Measurements from ENCODE around the gene C19orf25.

GRCh38 chr19:1450735-1451731 is 28.0 kb downstream of the C19orf25 start:
- TF ChIP-seq POLR2AphosphoS5 (IDR thresholded peaks at IDR 0.05) (no peak), CTCF (IDR thresholded peaks at IDR 0.05; ENCODE audit: poor library complexity, severe bottlenecking) (no peak), REST (IDR thresholded peaks at IDR 0.05; ENCODE audit: borderline replicate concordance) (no peak), EZH2 (IDR thresholded peaks at IDR 0.05; ENCODE audit: borderline replicate concordance, insufficient read depth, low read length, poor library complexity, severe bottlenecking) (no peak)
